HepG2 (cell line): Measurements from ENCODE around the gene NUBP1. TPM values are rescaled to one million over a fixed set of nuclear protein-coding genes. Genes with fewer than 3 reads are reported as not detected.

Experiments
- CBX5 ChIP-seq: sonication (generic); formaldehyde crosslinking; IDR thresholded peaks from 2 replicates; pipeline ENCODE4 v1.4.0; 2020; ENCODE audit warnings: missing genetic modification reagents, borderline replicate concordance
- CCAR2 ChIP-seq: fragments of 200-400 bp; formaldehyde crosslinking; optimal IDR thresholded peaks from 2 replicates; pipeline ENCODE3; 2018; ENCODE audit warnings: low read depth, mild to moderate bottlenecking, low read length, moderate library complexity
- CHD4 ChIP-seq: fragments of 200-600 bp; sonication (generic); IDR thresholded peaks from 2 replicates; pipeline ENCODE4 v1.7.0; 2017; ENCODE audit warnings: mild to moderate bottlenecking, low read length, borderline replicate concordance
- CREB3 ChIP-seq: sonication (generic); formaldehyde crosslinking; IDR thresholded peaks from 2 replicates; pipeline ENCODE4 v1.5.0; 2020; ENCODE audit warnings: missing genetic modification reagents
- FUBP1 ChIP-seq: sonication (generic); formaldehyde crosslinking; IDR thresholded peaks from 2 replicates; pipeline ENCODE4 v1.5.1; 2020; ENCODE audit warnings: missing genetic modification reagents, mild to moderate bottlenecking, borderline replicate concordance
- HIVEP1 ChIP-seq: sonication (generic); formaldehyde crosslinking; IDR thresholded peaks from 2 replicates; pipeline ENCODE4 v1.4.0; 2020; ENCODE audit warnings: mild to moderate bottlenecking, missing genetic modification reagents
- HNRNPL ChIP-seq: fragments of 200-400 bp; formaldehyde crosslinking; IDR thresholded peaks from 2 replicates; pipeline ENCODE4 v1.6.1; 2017; ENCODE audit warnings: mild to moderate bottlenecking, low read depth, low read length
- MIER2 ChIP-seq: IDR thresholded peaks from 2 replicates; pipeline ENCODE4 v1.6.1; 2016; ENCODE audit warnings: missing biosample characterization, missing genetic modification reagents
- NCOA1 ChIP-seq: sonication (generic); formaldehyde crosslinking; IDR thresholded peaks from 2 replicates; pipeline ENCODE4 v1.9.0; 2021; ENCODE audit warnings: missing genetic modification reagents
- RCOR2 ChIP-seq: IDR thresholded peaks from 2 replicates; pipeline ENCODE4 v1.6.1; 2016; ENCODE audit warnings: missing biosample characterization, missing genetic modification reagents
- SATB2 ChIP-seq: sonication (generic); formaldehyde crosslinking; IDR thresholded peaks from 2 replicates; pipeline ENCODE4 v1.5.0; 2020; ENCODE audit warnings: missing genetic modification reagents
- TERF1 ChIP-seq: sonication (generic); formaldehyde crosslinking; IDR thresholded peaks from 2 replicates; pipeline ENCODE4 v1.8.0; 2022; ENCODE audit warnings: mild to moderate bottlenecking, missing genetic modification reagents, moderate library complexity
- ZBTB2 ChIP-seq: sonication (generic); formaldehyde crosslinking; IDR thresholded peaks from 2 replicates; pipeline ENCODE4 v1.8.0; 2022; ENCODE audit warnings: low read depth, missing genetic modification reagents
- ZBTB38 ChIP-seq: sonication (generic); formaldehyde crosslinking; IDR thresholded peaks from 2 replicates; pipeline ENCODE4 v1.5.1; 2020; ENCODE audit warnings: mild to moderate bottlenecking, missing genetic modification reagents
- ZEB1 ChIP-seq: IDR thresholded peaks from 2 replicates; pipeline ENCODE4 v1.6.1; 2012; ENCODE audit warnings: mild to moderate bottlenecking, low read depth, inconsistent platforms; ENCODE audit not compliant: insufficient replicate concordance
- ZFX ChIP-seq: sonication (generic); formaldehyde crosslinking; IDR thresholded peaks from 2 replicates; pipeline ENCODE4 v1.4.0; 2020; ENCODE audit warnings: mild to moderate bottlenecking, low read depth, missing genetic modification reagents, moderate library complexity
- ZNF292 ChIP-seq: sonication (generic); formaldehyde crosslinking; IDR thresholded peaks from 2 replicates; pipeline ENCODE4 v1.8.1; 2022; ENCODE audit warnings: mild to moderate bottlenecking, low read depth, missing genetic modification reagents, borderline replicate concordance
- ZNF503 ChIP-seq: sonication (generic); formaldehyde crosslinking; IDR thresholded peaks from 2 replicates; pipeline ENCODE4 v1.4.0; 2020; ENCODE audit warnings: missing genetic modification reagents
- ZNF660 ChIP-seq: sonication (generic); formaldehyde crosslinking; IDR thresholded peaks from 2 replicates; pipeline ENCODE4 v1.5.1; 2020; ENCODE audit warnings: mild to moderate bottlenecking, low read depth, missing genetic modification reagents, borderline replicate concordance
- ZNF792 ChIP-seq: IDR thresholded peaks from 2 replicates; pipeline ENCODE4 v1.6.1; 2016
- ZNF850 ChIP-seq: sonication (generic); formaldehyde crosslinking; conservative IDR thresholded peaks from 2 replicates; pipeline ENCODE4 v1.9.0; 2021; ENCODE audit warnings: mild to moderate bottlenecking, missing genetic modification reagents
- polyA plus RNA-seq, 8 experiments: library from polyadenylated mRNA; depleted of rRNA in 3 of 8; stranded (reverse) in 7 of 8; unstranded in 1 of 8; fragments of >200 nt; fragmentation: Illumina TruSeq in 4 of 8; extraction: Trizol in 4 of 8; gene quantifications; 2 replicates each; pipeline versions ENCODE4 v1.2.1 to v1.2.3, GENCODE V29; 2011 to 2016; ENCODE audit warnings: low read depth in 4 of 8, missing spikeins in 1 of 8, mixed read lengths in 1 of 8; ENCODE audit not compliant: insufficient read depth in 1 of 8
- total RNA-seq, 5 experiments: library from RNA; depleted of rRNA; stranded (reverse); fragments of >200 nt; fragmentation: Illumina TruSeq; extraction: Trizol; gene quantifications; 2 replicates each; pipeline ENCODE4 v1.2.3, GENCODE V29; 2016; ENCODE audit warnings: low read depth in 1 of 5

Gene NUBP1
- total and polyA plus RNA-seq, 2 of the 13 experiments (the other 11 are each of a cell fraction or from before 2014, with no cell fraction given): 53.5 to 70.4 TPM

- TF ChIP-seq ZNF850 (CRISPR knock-in tag) (no peak; the same call in 1 of the 2 replicates), ZNF792 (CRISPR knock-in tag) (peak; percentile 45; the same call in 1 of the 2 replicates), ZNF660 (CRISPR knock-in tag) (no peak), RCOR2 (CRISPR knock-in tag) (peak; percentile 58; the same call in 1 of the 2 replicates), CREB3 (CRISPR knock-in tag) (no peak), CCAR2 (no peak), NCOA1 (CRISPR knock-in tag) (peak; percentile 71; the same call in 1 of the 2 replicates), ZNF503 (CRISPR knock-in tag) (no peak), CBX5 (CRISPR knock-in tag) (no peak), ZEB1 (peak; percentile 68), ZBTB2 (no peak), SATB2 (CRISPR knock-in tag) (no peak), HIVEP1 (CRISPR knock-in tag) (peak; percentile 50; the same call in 1 of the 2 replicates), MIER2 (CRISPR knock-in tag) (no peak), FUBP1 (no peak), HNRNPL (no peak), CHD4 (no peak), ZNF292 (CRISPR knock-in tag) (peak; percentile 85; the same call in 1 of the 2 replicates), ZBTB38 (CRISPR knock-in tag) (peak; percentile 82; the same call in 1 of the 2 replicates), TERF1 (CRISPR knock-in tag) (no peak), ZFX (peak; percentile 71)
Observed at GRCh38 chr16:10728003-10728887, 15.4 kb upstream of the NUBP1 start (continued).
